GM19397 (cell line): ENCODE results near the gene NINJ1.
"Not testable (repeated sequence)": the region's sequence is repeated elsewhere in the genome, so short reads cannot be mapped to it uniquely, and the experiment has no call there.

Experiments
- ATAC-seq: cut with Tn5 transposase; IDR thresholded peaks from one replicate; pipeline ENCODE4 v1.9.1; 2021; ENCODE audit warnings: mild to moderate bottlenecking, moderate library complexity; ENCODE audit not compliant: unreplicated experiment

The NINJ1 gene

DNA sequence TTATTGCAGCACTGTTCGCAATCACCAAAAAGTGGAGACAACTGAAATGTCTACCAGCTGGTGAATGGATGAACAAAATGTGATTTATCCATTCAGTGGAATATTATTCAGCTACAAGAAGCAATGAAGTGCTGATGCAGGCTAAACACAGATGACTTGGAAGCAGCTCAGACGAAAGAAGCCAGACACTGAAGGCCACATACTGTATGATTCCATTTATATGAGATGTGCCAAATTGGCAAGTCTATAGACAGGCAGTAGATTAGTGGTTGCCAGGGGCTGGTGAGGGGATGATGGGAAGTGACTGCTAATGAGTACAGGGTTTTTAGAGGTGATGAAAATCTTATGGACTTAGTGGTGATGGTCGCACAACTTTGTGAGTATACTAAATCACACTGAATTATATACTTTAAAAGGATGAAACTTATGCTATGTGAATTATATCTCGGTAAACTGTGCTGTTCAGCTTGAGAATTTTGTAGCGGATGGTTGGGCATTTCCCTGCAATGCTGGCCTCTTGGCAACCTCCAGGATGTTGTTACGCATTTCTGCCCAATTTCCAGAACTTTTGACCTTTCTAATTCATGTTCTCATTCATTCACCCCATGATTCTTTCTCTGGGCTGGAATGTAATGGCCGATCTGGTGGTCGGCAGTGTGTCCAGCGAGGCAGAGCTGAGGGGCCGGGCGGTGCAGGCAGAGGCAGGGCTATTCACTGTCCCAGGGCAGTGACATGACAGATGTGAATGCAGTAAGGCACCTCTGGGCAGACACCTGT, 27.9 kb upstream of the NINJ1 start:
- ATAC-seq = no peak

DNA sequence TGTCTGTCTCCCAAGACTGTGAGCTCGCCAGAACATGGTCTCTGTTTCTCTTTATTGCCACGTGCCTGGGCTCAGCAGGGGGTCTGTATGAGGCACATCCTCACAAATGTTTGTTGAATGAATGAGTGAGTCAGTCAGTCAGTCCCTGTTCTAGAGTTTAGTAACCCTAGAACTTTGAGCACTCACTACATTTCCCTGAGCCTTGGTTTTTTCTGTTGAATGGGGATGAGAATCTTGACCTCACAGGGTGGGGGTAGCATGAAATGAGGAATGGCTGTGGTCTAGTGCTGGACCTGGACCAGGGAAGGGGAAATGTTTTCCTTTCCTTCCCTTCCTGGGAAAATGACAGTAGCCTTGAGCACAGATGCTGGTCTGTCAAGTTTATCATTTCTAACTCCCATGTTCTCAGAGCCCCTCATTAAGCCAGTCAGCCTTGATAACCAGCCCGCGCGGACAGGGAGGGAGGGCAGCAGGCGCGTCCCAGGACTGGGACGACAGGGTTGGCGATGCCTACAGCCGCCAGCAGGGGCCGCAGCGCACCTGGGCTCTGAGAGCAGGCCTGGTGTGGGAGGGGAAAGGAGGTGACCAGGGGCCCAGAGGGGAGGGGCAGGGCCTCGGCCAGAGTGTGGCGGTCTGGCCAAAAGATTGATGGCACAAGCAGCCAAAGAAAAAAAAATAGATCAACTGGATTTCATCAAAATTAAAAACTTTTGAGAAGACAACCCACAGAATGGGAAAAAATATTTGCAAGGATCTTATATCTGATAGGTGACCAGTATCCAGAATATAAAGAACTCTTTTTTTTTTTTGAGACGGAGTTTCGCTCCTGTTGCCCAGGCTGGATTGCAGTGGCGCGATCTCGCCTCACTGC, 25.8 kb upstream of the NINJ1 start:
- ATAC-seq = peak; percentile 93

DNA sequence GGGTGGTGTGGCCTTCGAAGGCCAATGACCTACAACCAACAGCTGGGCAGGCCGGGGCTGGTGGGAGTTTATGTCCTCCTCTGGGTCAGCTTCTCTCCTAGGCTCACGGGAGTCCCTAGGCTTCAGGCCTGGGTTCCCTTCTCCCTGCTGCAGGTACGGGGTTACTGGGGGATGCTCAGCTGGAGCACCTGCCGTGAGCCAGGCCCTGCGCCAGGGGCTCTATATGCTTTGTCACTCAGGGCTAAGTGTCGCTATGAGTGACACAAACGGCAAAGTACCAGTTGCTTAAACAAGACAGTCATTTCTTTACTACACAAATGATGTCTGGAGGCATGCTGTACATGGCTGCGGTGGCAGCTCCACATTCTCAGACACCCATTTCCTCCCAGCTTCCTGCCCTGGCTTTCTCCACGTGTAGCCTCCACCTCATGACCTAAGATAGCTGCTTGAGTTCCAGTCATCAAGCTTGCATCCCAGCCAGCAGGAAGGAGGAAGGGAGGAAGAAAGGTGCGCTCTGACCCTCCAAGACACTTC, 22.5 kb upstream of the NINJ1 start:
- no peak for ATAC-seq

DNA sequence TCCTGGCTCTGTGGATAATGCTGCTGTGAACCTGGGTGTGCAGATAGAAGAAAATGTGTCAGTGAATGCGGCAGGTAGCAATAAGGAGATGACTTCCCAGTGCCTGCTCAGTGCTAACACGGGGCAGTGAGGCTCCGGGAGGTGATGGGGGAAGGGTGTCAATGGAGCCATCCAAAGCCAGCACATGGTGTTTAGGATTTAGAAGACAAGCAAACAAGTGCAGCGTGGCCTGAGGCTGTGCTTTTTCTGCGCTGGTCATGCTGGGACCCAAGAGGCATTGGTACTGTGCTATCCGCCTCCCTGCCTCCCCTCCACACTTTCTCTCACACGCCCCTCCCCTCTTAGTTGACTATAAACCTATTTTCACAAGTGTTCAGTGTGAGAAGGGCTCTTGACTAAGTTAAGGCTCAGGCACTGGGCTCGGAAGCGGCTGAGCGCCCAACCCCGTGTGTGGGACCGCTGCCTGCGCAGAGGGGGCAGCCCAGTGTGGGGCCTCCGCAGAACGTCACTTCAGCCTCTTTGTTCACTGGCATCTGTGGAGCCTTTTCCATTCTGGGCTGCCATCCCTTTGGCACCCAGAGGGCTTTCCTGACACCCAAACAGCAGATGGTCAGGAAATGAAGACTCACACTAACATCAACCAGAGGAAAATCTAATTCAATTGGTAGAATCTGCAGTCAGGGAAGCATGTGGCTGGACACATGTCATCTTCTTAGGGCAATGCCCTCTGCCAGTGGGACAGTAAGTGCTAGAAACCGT, 21.8 kb upstream of the NINJ1 start:
- no peak for ATAC-seq

DNA sequence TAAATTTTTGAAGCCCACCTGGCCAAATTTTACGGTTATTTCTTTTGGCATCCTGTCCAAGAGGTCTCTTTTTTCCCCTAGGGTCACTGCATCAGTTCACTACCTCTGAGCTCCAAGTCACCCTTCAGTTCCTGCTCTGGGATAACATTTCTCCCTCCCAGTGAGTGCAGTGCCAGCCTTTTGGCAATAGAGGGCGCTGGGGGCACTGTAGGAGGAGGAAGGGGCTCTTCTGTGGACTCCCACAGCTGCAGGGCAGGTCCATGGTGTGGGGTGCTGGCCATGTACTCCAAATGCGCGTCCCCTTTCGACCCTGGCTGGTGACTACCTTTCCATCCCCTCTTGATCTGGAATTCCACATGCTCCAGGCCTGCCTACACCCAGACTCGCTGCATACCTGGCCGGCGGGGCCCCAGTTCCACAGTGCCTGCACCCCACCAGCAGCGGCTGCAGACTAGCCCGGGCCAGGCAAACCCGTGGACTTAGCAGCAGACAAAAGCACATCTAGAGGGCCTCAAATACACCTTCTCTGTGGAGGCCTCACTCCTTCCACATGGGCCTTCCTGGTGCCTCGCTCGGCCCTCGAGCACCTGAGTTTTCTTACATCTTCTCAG, 20.3 kb upstream of the NINJ1 start:
- ATAC-seq = no peak

DNA sequence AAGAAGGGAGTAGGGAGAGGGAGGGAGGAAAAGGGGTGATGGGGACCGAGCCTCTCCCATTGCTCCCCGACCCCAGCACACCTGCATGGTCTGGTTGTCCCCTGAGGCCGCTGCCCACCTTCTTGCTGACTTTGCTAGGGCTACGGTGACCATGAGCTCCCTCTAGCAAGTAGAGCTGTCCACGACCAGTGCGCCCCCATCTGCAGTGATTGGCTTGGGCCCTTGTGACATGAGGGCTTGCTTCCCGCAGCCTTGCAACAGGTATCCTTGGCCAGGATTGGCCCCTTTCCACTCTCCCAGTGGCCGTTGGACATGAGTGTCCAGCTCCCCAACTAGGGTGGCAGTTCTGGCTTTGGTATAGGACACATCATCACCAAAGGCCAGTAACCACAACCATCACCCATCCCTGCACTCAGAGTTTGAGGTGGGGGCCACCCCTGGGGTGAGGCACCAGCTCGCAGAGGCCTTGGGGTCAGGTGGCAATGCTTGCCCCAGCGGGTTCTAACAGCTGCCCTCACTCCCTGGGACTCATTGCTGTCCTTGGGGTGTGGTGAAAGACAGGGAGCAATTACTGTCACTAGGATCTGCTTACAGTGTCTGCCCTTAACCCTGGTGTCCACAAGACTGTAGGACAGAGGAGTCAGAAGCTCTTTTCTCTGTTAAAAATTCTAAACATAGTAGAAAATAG, 17.2 kb upstream of the NINJ1 start:
- ATAC-seq = no peak

DNA sequence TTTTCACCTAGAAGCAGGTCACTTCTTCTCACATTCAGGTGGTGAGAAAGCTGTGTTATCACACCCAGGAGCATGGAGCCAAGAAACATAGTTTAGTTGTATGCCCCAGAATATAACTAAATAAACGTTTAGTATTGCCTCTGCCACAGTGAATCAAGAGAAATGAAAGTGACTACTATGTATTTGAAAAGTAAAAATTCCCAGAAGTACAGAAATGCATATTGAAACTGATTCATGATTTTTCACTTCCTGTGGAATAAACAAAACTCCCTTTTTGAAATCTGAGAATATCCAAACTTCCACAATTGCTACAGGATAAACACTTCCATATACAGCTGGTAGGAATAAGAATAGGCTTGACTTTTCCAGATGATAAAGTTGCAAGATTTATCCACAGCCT, 15.3 kb upstream of the NINJ1 start:
- no peak for ATAC-seq

DNA sequence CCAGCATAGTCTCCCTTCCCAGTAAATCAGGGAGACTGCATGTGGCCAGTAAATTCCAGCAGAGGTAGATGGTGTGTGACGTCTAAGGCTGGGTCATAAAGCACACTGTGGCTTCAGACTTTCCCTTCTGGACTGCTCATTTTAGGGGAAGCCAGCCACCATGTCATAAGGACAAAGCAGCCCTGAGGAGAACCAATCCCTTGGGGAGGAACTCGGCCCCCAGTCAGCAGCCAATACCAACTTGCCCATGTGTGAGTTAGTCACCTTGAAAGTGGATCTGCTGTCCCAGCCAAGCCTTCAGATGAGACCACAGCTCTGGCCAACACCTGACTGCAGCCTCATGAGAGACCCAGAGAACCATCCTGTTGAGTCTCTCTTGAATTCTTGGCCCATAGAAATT, 14.7 kb upstream of the NINJ1 start:
- no peak for ATAC-seq

DNA sequence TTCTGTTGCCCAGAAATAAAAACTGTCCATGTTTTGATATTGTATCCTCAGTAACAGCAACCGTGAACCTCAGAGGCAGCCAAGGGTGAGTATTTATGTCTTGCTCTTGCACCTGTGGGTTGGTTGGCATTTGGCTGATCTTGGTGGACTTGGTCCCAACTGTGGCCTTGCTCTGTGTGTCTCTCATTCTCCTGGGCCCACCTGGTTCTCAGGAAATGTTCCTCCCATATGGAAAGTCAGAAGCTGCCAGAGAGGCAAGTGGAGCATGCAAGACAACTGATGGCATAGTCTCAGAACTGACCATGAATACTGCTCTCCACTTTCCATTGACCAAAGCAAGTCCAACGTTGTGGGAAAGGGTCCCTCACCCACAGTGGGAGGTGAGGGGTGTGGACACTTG, 13.6 kb upstream of the NINJ1 start:
- ATAC-seq = no peak

DNA sequence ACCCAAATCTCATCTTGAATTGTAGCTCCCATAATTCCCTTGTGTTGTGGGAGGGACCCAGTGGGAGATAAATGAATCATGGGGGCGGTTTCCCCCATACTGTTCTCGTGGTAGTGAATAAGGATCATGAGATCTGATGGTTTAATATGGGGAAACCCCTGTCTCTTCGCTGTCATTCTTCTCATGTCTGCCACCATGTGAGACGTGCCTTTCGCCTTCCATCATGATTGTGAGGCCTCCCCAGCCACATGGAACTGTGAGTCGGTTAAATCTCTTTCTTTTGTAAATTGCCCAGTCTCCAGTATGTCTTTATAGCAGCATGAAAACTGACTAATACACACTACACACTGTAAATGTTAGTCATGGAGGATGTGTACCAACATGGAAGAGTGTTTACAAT, 12.6 kb upstream of the NINJ1 start:
- ATAC-seq = not testable (repeated sequence)

DNA sequence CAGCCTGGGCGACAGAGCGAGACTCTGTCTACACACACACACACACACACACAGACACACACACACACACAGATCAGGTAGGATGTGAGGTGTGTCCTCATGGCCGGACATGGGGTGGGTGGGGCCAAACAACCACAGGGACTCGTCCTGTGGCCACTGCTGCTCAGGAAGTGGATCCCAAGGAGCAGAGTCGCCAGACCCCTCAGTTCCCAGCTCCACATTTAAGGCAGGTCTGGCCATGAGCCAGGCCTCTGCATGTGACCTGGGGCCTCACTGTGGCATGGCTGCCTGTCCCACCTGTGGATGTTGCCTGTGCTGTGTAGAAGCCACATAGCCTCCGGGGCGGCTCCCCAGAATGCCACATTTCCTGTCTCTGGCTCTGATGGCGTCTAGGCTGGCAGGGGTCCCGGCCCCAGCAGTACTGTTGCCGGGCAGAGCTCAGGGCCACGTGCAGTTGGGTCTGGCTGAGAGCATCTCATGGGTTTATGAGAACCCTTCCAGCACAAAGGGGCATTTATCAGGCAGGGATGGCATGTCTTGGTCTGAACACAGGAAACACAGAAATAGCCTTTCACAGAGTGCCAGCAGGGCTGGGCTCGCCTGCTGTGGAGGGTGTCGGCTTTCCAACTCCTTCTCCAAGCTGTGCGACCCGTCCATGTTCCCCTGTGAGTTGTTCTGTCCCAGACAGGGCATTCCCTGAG, 9.9 kb upstream of the NINJ1 start:
- no peak for ATAC-seq

DNA sequence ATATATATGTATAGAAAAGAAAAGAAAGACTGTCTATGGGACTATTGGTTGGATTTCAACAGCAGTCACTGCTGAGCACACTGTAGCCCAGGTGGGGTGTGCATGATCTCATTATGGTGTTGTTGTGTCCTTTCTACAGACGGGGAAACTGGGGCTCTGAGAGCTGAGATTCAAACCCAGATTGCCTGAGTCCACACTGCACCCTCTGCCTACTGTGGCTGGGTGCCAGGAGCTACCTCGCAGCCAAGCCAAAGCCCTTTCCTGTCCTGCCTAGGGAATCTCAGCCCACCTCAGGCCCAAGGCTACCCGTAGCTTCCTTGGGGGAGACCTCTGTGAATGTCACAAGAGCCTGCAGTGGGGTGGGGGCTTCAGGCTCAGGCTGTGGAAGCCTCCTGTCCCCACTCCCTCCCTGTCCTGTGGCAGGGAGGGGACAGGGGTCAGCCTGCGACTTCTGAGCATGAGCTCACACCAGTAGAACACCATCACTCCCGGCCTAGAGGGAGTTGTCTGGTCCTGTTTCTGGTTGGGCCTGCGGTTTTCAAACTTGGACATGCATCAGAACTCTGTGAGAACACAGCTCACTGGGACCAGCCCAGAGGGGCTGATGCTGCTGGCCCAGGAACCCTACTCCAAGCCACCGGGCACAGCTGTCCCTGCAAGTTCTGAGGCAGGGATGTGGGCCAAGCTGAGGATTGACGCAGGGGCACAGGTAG, 7.9 kb upstream of the NINJ1 start:
- no peak for ATAC-seq

DNA sequence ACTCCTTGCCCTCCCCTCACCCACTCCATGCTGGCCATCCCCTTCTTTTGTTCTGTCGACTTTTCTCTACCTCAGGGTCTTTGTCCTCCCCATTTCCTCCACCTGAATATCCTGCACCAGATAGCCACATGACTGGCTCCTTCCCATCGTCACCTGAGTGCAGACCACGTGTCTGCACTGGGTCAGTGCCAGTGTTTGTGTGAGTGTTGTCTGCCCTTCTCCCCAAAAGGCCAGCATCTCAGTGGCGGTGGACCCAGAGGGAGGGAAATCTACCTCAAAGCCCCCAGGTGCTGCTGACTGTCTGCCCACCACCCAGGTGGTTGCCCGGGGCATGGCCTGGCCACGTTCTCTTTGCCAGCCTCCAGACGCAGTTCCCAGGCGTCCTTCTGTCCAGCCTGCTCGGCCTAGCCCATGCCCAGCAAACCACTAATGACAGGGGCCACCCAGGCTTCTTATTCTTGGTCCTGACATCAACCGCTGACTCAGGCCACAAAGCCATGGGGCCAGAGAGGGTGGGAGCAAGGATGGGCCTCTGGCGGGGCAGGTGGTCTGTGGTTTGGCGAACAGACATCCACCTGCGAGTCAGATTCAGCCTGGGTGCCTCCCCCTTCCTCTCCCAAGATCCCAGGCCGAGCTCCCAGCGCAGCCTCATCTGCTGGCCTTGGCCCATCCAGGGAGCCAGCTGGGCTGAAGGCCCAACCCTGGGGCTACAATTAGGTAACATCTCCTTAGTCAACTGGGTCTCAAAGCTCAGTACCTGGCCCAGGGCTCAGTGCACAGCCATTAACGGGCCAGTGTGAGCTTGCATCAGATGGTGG, 5.5 kb upstream of the NINJ1 start:
- no peak for ATAC-seq

DNA sequence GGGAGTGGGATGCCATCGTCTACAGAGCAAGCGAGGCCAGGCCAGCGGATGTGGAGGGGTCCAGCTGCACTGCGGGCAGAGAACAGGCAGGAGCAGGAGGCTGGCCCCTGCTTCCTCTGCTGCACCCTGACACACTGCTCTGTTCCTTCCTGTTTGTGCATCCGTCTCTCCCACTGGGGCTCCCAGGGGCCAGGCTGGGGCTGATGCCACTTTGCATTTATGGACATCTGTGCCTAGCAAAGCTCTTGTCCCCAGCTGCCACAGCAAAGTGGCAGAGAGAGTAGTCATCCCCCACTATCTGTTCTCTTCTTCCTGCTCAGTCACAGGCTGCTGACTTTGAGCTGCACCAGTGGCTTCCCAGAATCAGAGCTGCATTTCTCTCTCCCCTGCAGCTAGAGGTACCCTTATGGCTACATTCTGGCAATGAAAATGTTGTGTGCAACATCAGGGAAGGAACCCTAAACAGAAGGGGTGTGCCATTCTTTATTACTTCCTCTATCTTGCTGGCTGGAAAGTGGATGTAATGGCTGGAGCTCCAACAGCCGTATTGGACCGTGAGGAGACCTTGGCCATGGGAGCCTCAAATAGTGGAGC, 4.2 kb upstream of the NINJ1 start:
- no peak for ATAC-seq

DNA sequence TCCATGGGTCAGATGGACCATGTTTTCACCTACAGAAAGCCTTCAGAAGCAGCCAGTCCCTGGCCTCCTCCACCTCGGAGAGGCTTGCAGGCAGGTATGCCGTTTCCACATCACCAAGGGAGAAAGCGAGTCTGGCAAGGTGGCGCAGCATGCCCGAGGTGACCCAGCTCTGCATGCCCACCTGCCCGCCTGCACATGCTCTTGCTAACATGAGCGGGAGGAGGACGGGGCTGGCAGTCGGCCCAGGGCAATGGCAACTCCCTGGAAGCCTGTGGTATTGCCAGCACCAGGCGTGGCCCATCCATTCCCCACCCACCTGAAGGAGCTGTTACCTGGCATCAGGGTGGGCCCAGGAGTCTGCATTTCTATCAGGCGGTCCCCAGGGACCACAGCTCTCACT, 3.3 kb upstream of the NINJ1 start:
- ATAC-seq = no peak

DNA sequence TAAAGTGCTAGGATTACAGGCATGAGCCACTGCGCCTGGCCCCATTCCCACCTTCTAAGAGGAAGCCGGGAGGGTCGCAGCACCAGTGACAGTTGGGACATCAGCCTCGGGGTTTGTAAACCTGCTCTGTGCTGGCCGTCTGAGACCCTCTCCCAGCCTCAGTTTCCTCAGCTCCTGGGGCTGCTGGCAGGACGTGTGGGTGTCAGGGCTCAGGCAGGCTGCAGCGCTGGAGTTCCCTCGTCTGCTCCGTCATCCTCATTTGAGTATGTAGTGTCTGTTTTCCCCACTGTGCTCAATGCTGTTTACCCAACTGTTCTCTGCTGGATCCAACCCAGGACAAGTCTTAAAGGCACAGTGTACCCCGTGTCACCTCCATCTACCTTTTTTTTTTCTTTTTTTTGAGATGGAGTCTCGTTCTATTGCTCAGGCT, 2.0 kb upstream of the NINJ1 start:
- ATAC-seq = no peak

DNA sequence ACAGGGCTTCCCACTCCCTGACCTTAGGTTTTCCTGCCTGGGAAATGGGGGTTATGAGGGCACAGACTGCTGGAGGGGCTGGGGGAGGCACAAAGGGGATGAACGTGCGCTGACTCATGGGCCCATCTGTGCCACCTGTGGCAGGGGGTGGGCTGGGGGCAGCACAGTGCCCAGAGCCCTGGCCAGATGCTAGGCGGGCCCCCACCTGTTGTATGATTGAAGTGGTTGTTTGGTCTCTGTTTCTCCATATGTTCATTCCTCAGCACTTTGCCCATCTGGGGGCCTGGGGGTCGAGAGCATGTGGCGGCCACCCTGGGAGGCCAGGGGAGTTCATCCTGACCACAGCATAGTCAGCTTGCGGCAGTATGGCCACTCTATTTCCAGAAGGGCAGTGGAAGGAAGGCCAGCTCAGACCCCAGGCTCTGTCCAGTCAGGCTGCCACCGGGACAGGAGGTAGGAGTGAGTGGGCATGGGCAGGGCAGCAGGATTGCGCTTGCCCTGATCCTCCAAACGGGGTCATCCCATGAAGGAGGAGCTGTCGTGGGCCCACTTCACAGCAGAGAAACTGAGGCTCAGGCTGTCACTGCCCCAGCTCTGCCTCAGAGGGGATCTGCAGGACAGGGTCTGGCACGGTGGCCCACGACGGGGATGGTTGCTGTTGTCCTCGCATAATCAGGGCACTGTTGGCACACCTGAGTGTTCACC, 841 bp upstream of the NINJ1 start:
- no peak for ATAC-seq
